Stimulated activated CD4-positive, alpha-beta T cell treated with anti-CD3 and anti-CD28 coated beads, Interleukin-2, amount 100 ng/mL, for 48 hours (primary cell): ENCODE data around the gene GOLGA6L7.
"Not testable (repeated sequence)": the region's sequence is repeated elsewhere in the genome, so short reads cannot be mapped to it uniquely, and the experiment has no call there.

Source experiments
- DNase-seq, 2 donors: peaks; one replicate each; pipeline ENCODE4 v3.0.0-alpha.2; 2020

GOLGA6L7 gene

GRCh38 chr15:28881600-28881999, 33.2 kb upstream of the GOLGA6L7 start:
- no peak for DNase-seq

GRCh38 chr15:28881170-28881569, 32.7 kb upstream of the GOLGA6L7 start:
- DNase-seq, result no peak

- DNase-seq, result no peak
Observed at GRCh38 chr15:28880680-28881079, 32.2 kb upstream of the GOLGA6L7 start.

- DNase-seq, result no peak
Observed at GRCh38 chr15:28879551-28879950, 31.1 kb upstream of the GOLGA6L7 start.

GRCh38 chr15:28878209-28878608, 29.8 kb upstream of the GOLGA6L7 start:
- DNase-seq, result no peak

GRCh38 chr15:28876845-28877185, 28.4 kb upstream of the GOLGA6L7 start:
- no peak for DNase-seq

- DNase-seq, result no peak
Observed at GRCh38 chr15:28876131-28876844, 27.8 kb upstream of the GOLGA6L7 start.

GRCh38 chr15:28875461-28876000, 27.1 kb upstream of the GOLGA6L7 start:
- no peak for DNase-seq

- no peak for DNase-seq
Observed at GRCh38 chr15:28873585-28874190, 25.2 kb upstream of the GOLGA6L7 start.

- no peak for DNase-seq
Observed at GRCh38 chr15:28873006-28873405, 24.6 kb upstream of the GOLGA6L7 start.

GRCh38 chr15:28871168-28871567, 22.7 kb upstream of the GOLGA6L7 start:
- DNase-seq, result no peak

GRCh38 chr15:28868744-28869345, 20.4 kb upstream of the GOLGA6L7 start:
- DNase-seq, result no peak

GRCh38 chr15:28861589-28862293, 13.3 kb upstream of the GOLGA6L7 start:
- not testable (repeated sequence) for DNase-seq

GRCh38 chr15:28861031-28861534, 12.6 kb upstream of the GOLGA6L7 start:
- DNase-seq, result no peak

- DNase-seq, result not testable (repeated sequence)
Observed at GRCh38 chr15:28854578-28854977, 6.1 kb upstream of the GOLGA6L7 start.

GRCh38 chr15:28853654-28854053, 5.2 kb upstream of the GOLGA6L7 start:
- DNase-seq, result not testable (repeated sequence)

- not testable (repeated sequence) for DNase-seq
Observed at GRCh38 chr15:28849766-28850165, 1.3 kb upstream of the GOLGA6L7 start.

- not testable (repeated sequence) for DNase-seq
Observed at GRCh38 chr15:28849271-28849670, 827 bp upstream of the GOLGA6L7 start.

- DNase-seq, result not testable (repeated sequence)
Observed at GRCh38 chr15:28847959-28848358, 485 bp downstream of the GOLGA6L7 start.

GRCh38 chr15:28847247-28847646, 1.2 kb downstream of the GOLGA6L7 start:
- not testable (repeated sequence) for DNase-seq

GRCh38 chr15:28844147-28844546, 4.3 kb downstream of the GOLGA6L7 start:
- not testable (repeated sequence) for DNase-seq

- DNase-seq, result not testable (repeated sequence)
Observed at GRCh38 chr15:28843520-28843919, 4.9 kb downstream of the GOLGA6L7 start.

GRCh38 chr15:28842210-28842609, 6.2 kb downstream of the GOLGA6L7 start:
- not testable (repeated sequence) for DNase-seq
